ENCODE results near the gene MAGI1.
"Not testable (repeated sequence)": the region's sequence is repeated elsewhere in the genome, so short reads cannot be mapped to it uniquely, and the experiment has no call there.

Gene MAGI1

GRCh38 chr3:65647369-65647768, 391.3 kb downstream of the MAGI1 start:
- no peak for DNase-seq

- no peak for DNase-seq
Measured at GRCh38 chr3:65642883-65643282, 395.8 kb downstream of the MAGI1 start.

GRCh38 chr3:65641777-65642176, 396.9 kb downstream of the MAGI1 start:
- DNase-seq = no peak

- no peak for DNase-seq
Measured at GRCh38 chr3:65641045-65641444, 397.7 kb downstream of the MAGI1 start.

GRCh38 chr3:65639444-65639843, 399.3 kb downstream of the MAGI1 start:
- DNase-seq = no peak

GRCh38 chr3:65638301-65638700, 400.4 kb downstream of the MAGI1 start:
- DNase-seq = no peak

GRCh38 chr3:65636326-65636725, 402.4 kb downstream of the MAGI1 start:
- no peak for DNase-seq

GRCh38 chr3:65635657-65636056, 403.1 kb downstream of the MAGI1 start:
- DNase-seq = no peak

- no peak for DNase-seq
Measured at GRCh38 chr3:65633018-65633638, 405.6 kb downstream of the MAGI1 start.

- DNase-seq = no peak
Measured at GRCh38 chr3:65632414-65632813, 406.3 kb downstream of the MAGI1 start.

GRCh38 chr3:65628978-65629377, 409.7 kb downstream of the MAGI1 start:
- DNase-seq = no peak

GRCh38 chr3:65627062-65627461, 411.7 kb downstream of the MAGI1 start:
- DNase-seq = no peak

GRCh38 chr3:65625305-65625704, 413.4 kb downstream of the MAGI1 start:
- DNase-seq = no peak

GRCh38 chr3:65623362-65623761, 415.4 kb downstream of the MAGI1 start:
- no peak for DNase-seq

- no peak for DNase-seq
Measured at GRCh38 chr3:65619888-65620287, 418.8 kb downstream of the MAGI1 start.

GRCh38 chr3:65619451-65619881, 419.3 kb downstream of the MAGI1 start:
- no peak for DNase-seq

- DNase-seq = no peak
Measured at GRCh38 chr3:65618599-65618998, 420.1 kb downstream of the MAGI1 start.

- no peak for DNase-seq
Measured at GRCh38 chr3:65617787-65618186, 420.9 kb downstream of the MAGI1 start.

- no peak for DNase-seq
Measured at GRCh38 chr3:65617209-65617608, 421.5 kb downstream of the MAGI1 start.

GRCh38 chr3:65616563-65616962, 422.2 kb downstream of the MAGI1 start:
- DNase-seq = no peak

GRCh38 chr3:65615329-65615728, 423.4 kb downstream of the MAGI1 start:
- DNase-seq = no peak

- no peak for DNase-seq
Measured at GRCh38 chr3:65614585-65614984, 424.1 kb downstream of the MAGI1 start.

GRCh38 chr3:65607965-65608460, 430.7 kb downstream of the MAGI1 start:
- DNase-seq = not testable (repeated sequence)

GRCh38 chr3:65607101-65607500, 431.6 kb downstream of the MAGI1 start:
- no peak for DNase-seq

- DNase-seq = no peak
Measured at GRCh38 chr3:65605876-65606432, 432.8 kb downstream of the MAGI1 start.

All from left hindlimb (tissue), 1 donor.